Osteoblast (primary cell): ENCODE data around the gene FRRS1L. TPM values are rescaled to one million over a fixed set of nuclear protein-coding genes. Genes with fewer than 3 reads are reported as not detected.
"Not testable (repeated sequence)": the region's sequence is repeated elsewhere in the genome, so short reads cannot be mapped to it uniquely, and the experiment has no call there.

Experiments
- DNase-seq: peaks from one replicate; pipeline ENCODE4 v3.0.0; 2011; ENCODE audit warnings: low spot score, mixed read lengths; ENCODE audit not compliant: insufficient read length; ENCODE audit errors: missing footprints
- H2AFZ ChIP-seq: 2 replicates; pipeline ENCODE4 v1.6.0; 2011; ENCODE audit warnings: mild to moderate bottlenecking, low read length
- H3K27ac ChIP-seq: 2 replicates; pipeline ENCODE4 v1.5.1; 2011; ENCODE audit warnings: mild to moderate bottlenecking, low read depth, low read length, moderate library complexity
- H3K27me3 ChIP-seq: 2 replicates; pipeline ENCODE4 v1.6.0; 2012; ENCODE audit warnings: mild to moderate bottlenecking, control low read depth, inconsistent platforms, low read length, moderate library complexity; ENCODE audit not compliant: insufficient read depth
- H3K36me3 ChIP-seq: 2 replicates; pipeline ENCODE4 v1.5.1; 2011; ENCODE audit warnings: mild to moderate bottlenecking, low read length, control low read depth, moderate library complexity; ENCODE audit not compliant: insufficient read depth
- H3K4me1 ChIP-seq: 2 replicates; pipeline ENCODE4 v1.5.1; 2011; ENCODE audit warnings: mild to moderate bottlenecking, low read length, control low read depth, moderate library complexity; ENCODE audit not compliant: insufficient read depth
- H3K4me2 ChIP-seq: 2 replicates; pipeline ENCODE4 v1.6.0; 2011; ENCODE audit warnings: mild to moderate bottlenecking, low read length; ENCODE audit not compliant: insufficient read depth
- H3K4me3 ChIP-seq: fragments of 200-600 bp; sonication (generic); 3 replicates; pipeline ENCODE4 v1.5.1; 2012; ENCODE audit warnings: mild to moderate bottlenecking, low read length, inconsistent platforms; ENCODE audit not compliant: insufficient read depth
- H3K79me2 ChIP-seq: 2 replicates; pipeline ENCODE4 v1.6.0; 2012; ENCODE audit warnings: mild to moderate bottlenecking, low read length, control low read depth, inconsistent platforms; ENCODE audit not compliant: insufficient read depth
- H3K9me3 ChIP-seq: 2 replicates; pipeline ENCODE4 v1.5.1; 2011; ENCODE audit warnings: low read depth, low read length, control low read depth
- H4K20me1 ChIP-seq: 2 replicates; pipeline ENCODE4 v1.6.0; 2012; ENCODE audit warnings: mild to moderate bottlenecking, low read length, control low read depth; ENCODE audit not compliant: insufficient read depth
- CTCF ChIP-seq: IDR thresholded peaks from 2 replicates; pipeline ENCODE4 v1.5.1; 2011; ENCODE audit warnings: mild to moderate bottlenecking, low read depth, low read length, moderate library complexity; ENCODE audit errors: extremely low read depth
- total RNA-seq: library from RNA; depleted of rRNA; stranded (reverse); fragments of >200 nt; gene quantifications from 2 replicates; pipeline ENCODE4 v1.2.3, GENCODE V29; 2012

Gene FRRS1L
- total RNA-seq, 1 donor, result 0.36 TPM

- H3K4me3 ChIP-seq, result no peak overlapping the region
- H3K27ac ChIP-seq, result no peak overlapping the region
- no peak for DNase-seq
- H3K36me3 ChIP-seq, result no peaks in the 10 kb centered on the region
- no peak overlapping the region for H3K4me2 ChIP-seq
- no peaks in the 10 kb centered on the region for H4K20me1 ChIP-seq
- peaks cover under 1% of the 10 kb centered on the region for H3K27me3 ChIP-seq
- no peaks in the 10 kb centered on the region for H3K79me2 ChIP-seq
- H3K9me3 ChIP-seq, result no peaks in the 10 kb centered on the region
- H3K4me1 ChIP-seq, result no peaks in the 10 kb centered on the region
- TF ChIP-seq CTCF, result no peak
- H2AFZ ChIP-seq, result no peak overlapping the region
Measured at GRCh38 chr9:109129470-109130197, 37.4 kb downstream of the FRRS1L start.

GRCh38 chr9:109126671-109127070, 40.4 kb downstream of the FRRS1L start:
- H4K20me1 ChIP-seq, H3K4me2 ChIP-seq, H3K27ac ChIP-seq, DNase-seq, H3K4me3 ChIP-seq, H3K9me3 ChIP-seq, H3K79me2 ChIP-seq, H3K4me1 ChIP-seq, H3K27me3 ChIP-seq, H2AFZ ChIP-seq, H3K36me3 ChIP-seq: not testable (repeated sequence)

- peaks cover under 1% of the 10 kb centered on the region for H4K20me1 ChIP-seq
- no peak for TF ChIP-seq CTCF
- no peak for DNase-seq
- peaks cover 6% of the 10 kb centered on the region for H3K4me1 ChIP-seq
- no peaks in the 10 kb centered on the region for H3K9me3 ChIP-seq
- peaks cover 3% of the 10 kb centered on the region for H3K79me2 ChIP-seq
- H3K4me2 ChIP-seq, result no peak overlapping the region
- no peaks in the 10 kb centered on the region for H3K36me3 ChIP-seq
- no peak overlapping the region for H2AFZ ChIP-seq
- H3K27me3 ChIP-seq, result no peaks in the 10 kb centered on the region
- H3K4me3 ChIP-seq, result no peak overlapping the region
- no peak overlapping the region for H3K27ac ChIP-seq
Measured at GRCh38 chr9:109124121-109124520, 42.9 kb downstream of the FRRS1L start.

GRCh38 chr9:109122726-109123621, 44.1 kb downstream of the FRRS1L start:
- H3K79me2 ChIP-seq, result peaks cover 15% of the 10 kb centered on the region
- no peak for TF ChIP-seq CTCF
- no peaks in the 10 kb centered on the region for H3K27me3 ChIP-seq
- peaks cover 14% of the 10 kb centered on the region for H3K4me1 ChIP-seq
- H2AFZ ChIP-seq, result no peak overlapping the region
- H3K4me3 ChIP-seq, result no peak overlapping the region
- no peak overlapping the region for H3K4me2 ChIP-seq
- no peak overlapping the region for H3K27ac ChIP-seq
- DNase-seq, result no peak
- no peaks in the 10 kb centered on the region for H3K9me3 ChIP-seq
- H3K36me3 ChIP-seq, result no peaks in the 10 kb centered on the region
- peaks cover 12% of the 10 kb centered on the region for H4K20me1 ChIP-seq
